ENCODE results near the gene UFSP2.

- no peak for TF ChIP-seq ZNF274 (IDR thresholded peaks at IDR 0.05; ENCODE audit: low read depth, low read length)
- TF ChIP-seq YY1 (IDR thresholded peaks at IDR 0.05; ENCODE audit: insufficient read depth, insufficient read length) = no peak
- TF ChIP-seq SUZ12 (IDR thresholded peaks at IDR 0.05; ENCODE audit: extremely low read depth, insufficient read depth, insufficient read length) = no peak
Observed at GRCh38 chr4:185445209-185445608, 19.4 kb upstream of the UFSP2 start.
